GM19193 (cell line): ENCODE data around the gene POLR2I.

Experiments used
- POLR2A ChIP-seq: IDR thresholded peaks from 4 replicates; pipeline ENCODE4 v1.6.1; 2011; ENCODE audit not compliant: insufficient read depth, insufficient read length; ENCODE audit errors: extremely low read depth

POLR2I gene

DNA sequence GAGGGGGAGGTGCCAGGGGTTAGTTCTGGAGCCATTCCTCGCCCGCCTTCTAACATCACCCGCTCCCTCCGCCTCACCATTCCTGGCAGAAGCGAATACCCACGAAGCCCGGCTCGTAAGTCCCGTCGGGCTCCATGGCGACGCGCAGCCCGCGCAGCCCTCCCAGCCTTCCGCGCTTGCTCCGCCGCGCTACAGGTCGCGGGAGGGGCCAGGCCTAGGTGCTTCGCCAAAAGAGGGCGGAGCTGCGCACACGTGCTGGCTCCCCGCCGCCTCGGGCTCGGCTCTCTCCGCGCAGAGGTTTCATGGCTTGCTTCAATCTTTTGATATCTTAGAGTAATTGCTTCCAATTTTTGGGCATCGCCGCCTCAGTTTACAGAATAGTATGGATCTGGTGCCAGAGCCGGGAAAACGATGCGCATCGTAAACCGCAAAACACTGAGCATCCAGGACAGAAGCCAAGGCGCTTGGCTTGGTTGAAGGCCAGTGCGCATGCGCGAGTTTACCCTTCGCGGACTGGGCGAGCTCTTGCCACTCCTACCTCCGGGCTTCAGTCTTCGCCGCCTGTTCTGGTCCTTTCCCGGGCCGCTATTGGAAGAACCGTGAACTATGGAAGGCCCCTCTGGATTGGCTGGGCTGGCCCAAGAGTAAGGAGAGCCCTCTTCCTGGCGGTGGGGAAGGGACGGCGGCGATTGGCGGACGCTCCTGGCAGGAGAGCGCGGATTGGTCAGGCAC lies at the start of gene POLR2I:
Gene POLR2I (minus strand): TSS at position 155 of the 732 bp plus-strand sequence. CDS start 19 bp downstream, at position 136.
- peak; percentile 74 for TF ChIP-seq POLR2A

- no peak for TF ChIP-seq POLR2A
These were observed 49.1 kb upstream of the POLR2I start for GRCh38 chr19:36163813-36164212.

DNA sequence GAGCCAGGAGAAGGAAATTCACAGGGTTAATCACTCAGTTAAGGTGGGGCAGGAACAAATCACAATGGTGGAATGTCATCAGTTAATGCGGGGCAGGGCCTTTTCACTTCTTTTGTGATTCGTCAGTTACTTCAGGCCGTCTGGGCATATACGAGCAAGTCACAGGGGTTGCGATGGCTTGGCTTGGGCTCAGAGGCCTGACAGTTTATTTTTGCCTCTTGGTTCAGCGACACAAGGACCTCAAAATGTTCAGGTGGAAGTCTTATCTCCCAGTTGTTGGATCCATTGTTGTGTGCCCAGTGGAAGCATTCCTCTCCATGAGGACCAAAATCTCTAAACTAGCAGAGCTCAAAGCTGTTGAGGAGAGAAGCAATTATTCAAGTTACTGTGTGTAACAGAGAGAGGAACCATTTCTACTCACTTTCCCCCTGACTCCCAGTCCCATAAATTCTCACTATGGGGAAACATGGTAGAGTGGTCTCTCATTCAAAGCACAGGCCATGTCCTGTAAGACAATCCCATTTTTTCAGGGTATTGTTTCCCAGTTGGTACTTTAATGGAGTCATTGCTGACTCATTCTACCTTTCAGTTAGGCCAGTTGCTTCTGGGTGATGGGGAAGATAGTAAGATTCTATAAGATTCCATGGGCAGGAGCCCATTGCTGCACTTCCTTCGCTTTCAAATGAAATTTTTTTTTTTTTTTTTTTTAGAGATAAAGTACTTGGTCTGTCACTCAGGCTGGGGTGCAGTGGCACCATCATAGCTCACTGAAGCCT lies 46.3 kb upstream of the POLR2I start:
- TF ChIP-seq POLR2A: no peak

DNA sequence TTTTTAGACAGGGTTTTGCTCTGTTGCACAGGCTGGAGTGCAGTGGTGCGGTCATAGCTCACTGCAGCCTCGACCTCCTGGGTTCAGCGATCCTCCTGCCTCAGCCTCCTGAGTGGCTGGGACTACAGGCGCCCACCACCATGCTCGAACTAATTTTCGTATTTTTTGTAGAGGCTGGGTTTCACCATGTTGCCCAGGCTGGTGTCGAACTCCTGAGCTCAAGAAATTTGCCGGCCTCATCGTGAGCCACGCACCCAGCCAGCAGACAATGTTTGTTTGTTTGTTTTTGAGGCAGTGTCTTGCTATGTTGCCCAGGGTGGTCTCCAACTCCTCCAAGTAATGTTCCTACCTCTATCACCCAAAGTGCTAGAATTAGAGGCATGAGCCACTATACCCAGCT lies 38.5 kb upstream of the POLR2I start:
- TF ChIP-seq POLR2A: no peak

- TF ChIP-seq POLR2A: no peak
These were observed 37.8 kb upstream of the POLR2I start, which contains the start of gene COX7A1 for GRCh38 chr19:36152352-36153091. Gene COX7A1, minus strand, starts transcription at chr19:36152447. Its CDS starts 40 bp downstream, at chr19:36152407.

GRCh38 chr19:36152019-36152351 lies 37.3 kb upstream of the POLR2I start:
- TF ChIP-seq POLR2A: no peak

DNA sequence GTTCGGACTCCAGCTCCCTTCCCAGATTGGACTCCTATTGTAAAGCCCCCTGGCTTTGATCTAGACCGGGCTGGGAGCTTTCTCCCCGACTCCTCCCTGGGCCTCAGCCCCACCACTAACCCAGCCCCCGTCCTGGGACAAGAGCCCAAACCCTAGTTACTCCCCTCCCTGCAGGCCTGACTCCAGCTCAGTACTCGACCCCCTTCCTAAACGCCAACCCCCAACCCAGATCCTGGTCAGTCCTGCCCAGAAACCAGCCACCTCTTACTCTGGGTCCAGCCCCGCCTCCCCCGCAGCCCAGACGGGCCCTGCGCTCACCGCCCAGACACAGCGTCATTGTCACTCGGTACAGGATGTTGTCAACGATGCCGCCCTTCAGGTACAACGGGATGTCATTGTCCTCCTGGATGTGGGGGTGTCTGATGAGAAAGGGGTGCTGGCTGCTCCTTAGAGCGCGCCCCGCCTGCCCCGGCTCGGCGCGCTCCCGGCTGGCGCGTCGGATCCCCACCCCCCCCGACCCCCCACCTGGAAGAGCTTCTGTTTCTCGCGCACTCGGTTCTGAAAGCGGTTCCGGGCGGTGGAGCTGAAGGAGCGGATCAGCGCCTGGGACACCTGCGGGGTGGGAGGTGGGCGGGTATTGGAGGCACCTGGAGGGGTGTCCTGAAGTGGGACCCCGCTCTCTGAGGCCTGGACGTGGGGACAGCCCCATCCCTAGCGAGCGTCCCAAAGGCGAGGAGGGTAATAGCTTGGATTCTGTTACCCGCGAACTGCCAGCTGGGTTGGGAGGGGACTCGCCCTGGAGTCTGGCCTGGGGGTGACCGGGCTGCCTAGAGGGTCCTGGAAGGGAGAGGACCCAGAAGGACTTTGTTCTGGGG lies 36.7 kb upstream of the POLR2I start:
- peak; percentile 11 for TF ChIP-seq POLR2A

- no peak for TF ChIP-seq POLR2A
These were observed 35.9 kb upstream of the POLR2I start for GRCh38 chr19:36150586-36150985.

GRCh38 chr19:36149673-36150406 lies 35.2 kb upstream of the POLR2I start:
- no peak for TF ChIP-seq POLR2A

DNA sequence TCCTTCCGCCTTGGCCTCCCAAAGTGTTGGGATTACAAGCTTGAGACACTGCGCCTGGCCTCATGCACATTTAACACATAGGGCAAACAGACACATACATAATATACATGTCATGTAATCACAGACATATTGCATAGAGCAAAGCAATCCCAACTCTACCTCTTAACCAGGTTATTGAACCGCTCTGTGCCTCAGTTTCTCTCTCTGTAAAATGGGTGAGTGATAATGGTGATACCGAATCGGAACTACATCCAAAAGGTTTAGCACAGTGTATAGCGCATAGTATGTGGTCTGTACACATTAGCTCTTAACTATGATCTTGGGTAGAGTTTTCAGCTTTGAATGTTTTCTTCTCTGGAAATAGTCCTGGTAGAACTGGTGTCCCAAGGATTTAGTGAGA lies 29.9 kb upstream of the POLR2I start:
- no peak for TF ChIP-seq POLR2A

GRCh38 chr19:36142496-36142895 lies 27.8 kb upstream of the POLR2I start:
- TF ChIP-seq POLR2A: no peak

- TF ChIP-seq POLR2A: no peak
These were observed 27.4 kb upstream of the POLR2I start for GRCh38 chr19:36142046-36142445.

DNA sequence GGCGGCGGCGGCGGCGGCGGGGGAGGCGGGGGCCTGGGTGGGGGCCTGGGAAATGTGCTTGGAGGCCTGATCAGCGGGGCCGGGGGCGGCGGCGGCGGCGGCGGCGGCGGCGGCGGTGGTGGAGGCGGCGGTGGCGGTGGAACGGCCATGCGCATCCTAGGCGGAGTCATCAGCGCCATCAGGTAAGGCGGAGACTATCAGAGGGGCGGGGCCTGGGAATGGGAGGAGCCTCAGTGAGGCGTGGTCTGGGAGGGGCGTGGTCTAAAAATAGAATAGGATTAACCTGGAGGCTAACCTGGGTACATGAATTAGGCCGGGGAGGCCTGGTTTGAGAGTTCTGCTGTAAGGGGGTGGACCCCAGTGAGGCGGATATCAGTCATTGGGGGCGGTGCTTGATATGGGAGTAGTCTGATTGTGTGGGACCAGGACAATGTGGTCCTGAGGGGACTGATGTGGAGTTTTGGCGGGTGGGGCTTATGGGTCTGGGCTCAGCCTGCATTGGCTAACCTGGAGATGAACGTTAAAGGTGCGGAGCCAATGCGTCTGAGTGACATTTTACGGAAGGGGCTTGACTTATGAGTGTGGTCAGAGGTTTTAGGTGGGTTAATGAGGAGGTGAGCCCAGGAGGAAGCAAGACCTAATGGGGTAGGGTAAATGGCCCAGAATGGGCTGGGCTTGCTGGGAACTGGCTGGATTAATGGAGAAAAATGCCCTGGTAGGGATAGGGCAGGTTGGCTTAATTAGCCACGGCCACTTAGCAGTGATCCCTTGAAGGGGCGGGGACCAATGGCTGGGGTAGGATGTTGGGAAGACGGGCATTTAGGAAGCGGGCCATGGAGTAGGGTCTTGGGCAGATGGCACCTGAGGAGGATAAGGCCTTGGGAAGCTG lies 26.6 kb upstream of the POLR2I start:
- TF ChIP-seq POLR2A: no peak
